GM21529 (cell line): ENCODE data around the gene MAD2L1BP.

Experiments used
- ATAC-seq: cut with Tn5 transposase; IDR thresholded peaks from one replicate; pipeline ENCODE4 v1.9.1; 2021; ENCODE audit not compliant: unreplicated experiment

The MAD2L1BP gene

GRCh38 chr6:43665376-43665775 lies 29.7 kb downstream of the MAD2L1BP start:
- no peak for ATAC-seq

- no peak for ATAC-seq
Observed at GRCh38 chr6:43666196-43666920, 30.7 kb downstream of the MAD2L1BP start.

GRCh38 chr6:43667245-43668150 lies 31.9 kb downstream of the MAD2L1BP start:
- ATAC-seq, result peak; percentile 41

- ATAC-seq, result peak; percentile 63
Observed at GRCh38 chr6:43668151-43669028, 32.8 kb downstream of the MAD2L1BP start.

- ATAC-seq, result no peak
Observed at GRCh38 chr6:43669050-43669921, 33.6 kb downstream of the MAD2L1BP start.

GRCh38 chr6:43669922-43670622 lies 34.4 kb downstream of the MAD2L1BP start:
- ATAC-seq, result no peak

GRCh38 chr6:43670623-43670986 lies 35.0 kb downstream of the MAD2L1BP start:
- ATAC-seq, result no peak

- no peak for ATAC-seq
Observed at GRCh38 chr6:43671011-43671800, 35.6 kb downstream of the MAD2L1BP start.

- no peak for ATAC-seq
Observed at GRCh38 chr6:43671801-43672690, 36.4 kb downstream of the MAD2L1BP start.

GRCh38 chr6:43673444-43674084 lies 37.9 kb downstream of the MAD2L1BP start:
- ATAC-seq, result no peak

GRCh38 chr6:43674291-43674690 lies 38.7 kb downstream of the MAD2L1BP start:
- ATAC-seq, result no peak

GRCh38 chr6:43674921-43675320 lies 39.3 kb downstream of the MAD2L1BP start:
- ATAC-seq, result no peak

GRCh38 chr6:43676962-43677606 lies 41.4 kb downstream of the MAD2L1BP start:
- no peak for ATAC-seq

GRCh38 chr6:43677759-43678158 lies 42.1 kb downstream of the MAD2L1BP start:
- no peak for ATAC-seq

- ATAC-seq, result no peak
Observed at GRCh38 chr6:43678341-43678740, 42.7 kb downstream of the MAD2L1BP start.

GRCh38 chr6:43679057-43679456 lies 43.4 kb downstream of the MAD2L1BP start:
- ATAC-seq, result no peak
